Thyroid gland (tissue), 4 donors: ENCODE results near the gene TBX18. TPM values are rescaled to one million over a fixed set of nuclear protein-coding genes. Genes with fewer than 3 reads are reported as not detected.

Source experiments
- DNase-seq, 2 donors: peaks; one replicate each; pipeline ENCODE4 v3.0.0-alpha.2; 2019
- H3K27ac ChIP-seq, 3 donors: fragments of 200-600 bp; sonication (generic); 1 replicate in 2 of 3; 2 replicates in 1 of 3; pipeline ENCODE4 v1.5.1; 2016 to 2019; ENCODE audit warnings: mild to moderate bottlenecking in 1 of 3, moderate library complexity in 1 of 3
- H3K27me3 ChIP-seq: fragments of 200-600 bp; sonication (generic); one replicate; pipeline ENCODE4 v1.5.1; 2019
- H3K36me3 ChIP-seq, 2 donors: fragments of 200-600 bp; sonication (generic); one replicate each; pipeline ENCODE4 v1.5.1; 2016 to 2019
- H3K4me1 ChIP-seq, 2 donors: fragments of 200-600 bp; sonication (generic); one replicate each; pipeline ENCODE4 v1.5.1; 2017 to 2019
- H3K4me3 ChIP-seq, 3 donors: fragments of 200-600 bp; sonication (generic); replicated peaks in 1 of 3; 1 replicate in 2 of 3; 2 replicates in 1 of 3; pipeline ENCODE4 v1.5.1; 2016; ENCODE audit warnings: mild to moderate bottlenecking in 1 of 3
- H3K9me3 ChIP-seq: fragments of 200-600 bp; sonication (generic); one replicate; pipeline ENCODE4 v1.5.1; 2017
- POLR2A ChIP-seq, 2 donors: fragments of 450-650 bp; IDR thresholded peaks; one replicate each; pipeline ENCODE4 v1.6.1; 2017; ENCODE audit warnings: antibody characterized with exemption in 2 of 2, mild to moderate bottlenecking in 2 of 2, moderate library complexity in 1 of 2
- WGBS, 2 donors: methylation state at CpG; one replicate each; pipeline ENCODE4 v1.1.5; 2017; 5-methylcytosine and 5-hydroxymethylcytosine counted together
- intact Hi-C: fragments of 100-400 bp; cut with DNase I; formaldehyde crosslinking; loops from one replicate; pipeline ENCODE4 v1.15.1; 2023
- total RNA-seq, 4 donors: library from RNA; depleted of rRNA; stranded (reverse); fragments of >200 nt; gene quantifications; one replicate each; pipeline ENCODE4 v1.2.3, GENCODE V29; 2016
- TF ChIP-seq, protein P1 (sequence below), 6 experiments: fragments of 200-600 bp in 3 of 6; fragments of 450-650 bp in 3 of 6; sonication (generic) in 3 of 6; IDR thresholded peaks; one replicate each; pipeline ENCODE4 v1.5.1; 2016 to 2019; ENCODE audit warnings: antibody characterized with exemption in 6 of 6, mild to moderate bottlenecking in 2 of 6, inconsistent platforms in 1 of 6, moderate library complexity in 1 of 6

TBX18 gene
- total RNA-seq, 4 donors from 2014 or later, result 1.3 to 7.5 (median 4.9) TPM

DNA sequence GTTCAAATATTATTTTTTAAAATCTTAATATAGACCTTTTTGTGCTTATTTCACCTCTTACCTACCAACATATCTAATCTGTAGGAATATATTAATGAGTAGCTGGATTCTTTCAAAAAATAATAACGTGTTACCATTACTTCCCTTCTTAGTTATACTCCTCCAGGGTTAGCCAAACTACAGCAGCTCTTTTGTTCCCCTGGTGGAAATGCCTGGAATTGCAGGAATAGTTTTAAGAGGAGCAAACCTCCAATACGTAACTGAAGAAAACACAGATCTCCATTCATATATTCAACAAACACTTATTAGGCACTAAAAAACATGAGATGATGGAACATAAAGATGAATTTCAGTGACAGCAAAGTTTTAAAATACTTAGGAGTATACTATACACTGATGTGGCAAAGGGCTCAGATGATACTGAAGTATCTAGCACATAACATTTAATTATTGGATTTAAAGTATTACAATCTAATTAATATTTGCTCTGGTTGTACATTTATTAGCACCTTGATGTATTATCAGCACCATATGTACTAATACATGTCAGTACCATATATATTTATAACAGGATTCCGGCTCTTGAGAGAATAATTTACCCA, 78.3 kb downstream of the TBX18 start:
- intact Hi-C loops, result no loop called here
- whole genome bisulfite sequencing, 2 donors, result 69 to 73% methylated on average over 3 of the region's 3 CpGs
- H3K4me3 ChIP-seq, result no peak overlapping the region

DNA sequence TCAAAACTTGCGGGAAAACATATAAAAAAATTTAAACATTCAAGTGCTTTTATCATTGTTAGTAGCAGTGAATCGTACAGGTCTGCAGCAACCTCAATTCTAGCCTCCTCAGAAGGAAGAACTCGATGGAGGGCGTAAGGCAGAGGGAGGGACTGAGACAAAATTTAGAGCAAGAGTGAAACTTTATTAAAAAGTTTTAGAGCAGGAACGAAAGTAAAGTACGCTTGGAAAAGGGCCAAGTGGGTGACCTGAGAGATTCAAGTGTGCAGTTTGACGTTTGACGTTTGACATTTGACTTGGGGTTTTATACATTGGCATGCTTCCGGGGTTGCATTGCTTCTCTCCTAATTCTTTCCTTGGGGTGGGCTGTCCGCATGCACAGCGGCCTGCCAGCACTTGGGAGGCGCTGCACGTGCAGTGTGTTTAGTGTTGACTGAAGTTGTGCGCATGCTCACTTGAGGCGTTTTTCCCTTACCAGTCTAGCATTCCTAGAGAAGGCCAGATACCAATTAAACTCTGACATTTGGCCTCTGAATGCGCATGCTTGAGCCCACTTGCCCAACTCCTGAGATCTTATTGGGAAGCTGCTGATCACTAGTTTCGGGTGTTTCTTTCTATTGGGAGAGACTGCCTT, 82.6 kb downstream of the TBX18 start:
- Histone ChIP-seq H3K27me3 (no peaks in the 10 kb centered on the region), H3K9me3 (no peaks in the 10 kb centered on the region), H3K36me3 (no peaks in the 10 kb centered on the region), H3K4me3 (no peak overlapping the region), H3K4me1 (no peaks in the 10 kb centered on the region), H3K27ac (no peak overlapping the region)
- intact Hi-C loops, result no loop called here
- WGBS, 2 donors, result 80 to 82% methylated on average over 17 of the region's 17 CpGs
- TF ChIP-seq POLR2A (IDR thresholded peaks at IDR 0.05), result no peak
- TF ChIP-seq, protein P1, sequence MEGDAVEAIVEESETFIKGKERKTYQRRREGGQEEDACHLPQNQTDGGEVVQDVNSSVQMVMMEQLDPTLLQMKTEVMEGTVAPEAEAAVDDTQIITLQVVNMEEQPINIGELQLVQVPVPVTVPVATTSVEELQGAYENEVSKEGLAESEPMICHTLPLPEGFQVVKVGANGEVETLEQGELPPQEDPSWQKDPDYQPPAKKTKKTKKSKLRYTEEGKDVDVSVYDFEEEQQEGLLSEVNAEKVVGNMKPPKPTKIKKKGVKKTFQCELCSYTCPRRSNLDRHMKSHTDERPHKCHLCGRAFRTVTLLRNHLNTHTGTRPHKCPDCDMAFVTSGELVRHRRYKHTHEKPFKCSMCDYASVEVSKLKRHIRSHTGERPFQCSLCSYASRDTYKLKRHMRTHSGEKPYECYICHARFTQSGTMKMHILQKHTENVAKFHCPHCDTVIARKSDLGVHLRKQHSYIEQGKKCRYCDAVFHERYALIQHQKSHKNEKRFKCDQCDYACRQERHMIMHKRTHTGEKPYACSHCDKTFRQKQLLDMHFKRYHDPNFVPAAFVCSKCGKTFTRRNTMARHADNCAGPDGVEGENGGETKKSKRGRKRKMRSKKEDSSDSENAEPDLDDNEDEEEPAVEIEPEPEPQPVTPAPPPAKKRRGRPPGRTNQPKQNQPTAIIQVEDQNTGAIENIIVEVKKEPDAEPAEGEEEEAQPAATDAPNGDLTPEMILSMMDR (IDR thresholded peaks at IDR 0.05), result no peak
- no peak for DNase-seq

More for the DNA sequence above, 78.3 kb downstream of the TBX18 start:
- no peaks in the 10 kb centered on the region for H3K36me3 ChIP-seq
- no peak overlapping the region for H3K27ac ChIP-seq
- no peaks in the 10 kb centered on the region for H3K27me3 ChIP-seq
- no peak for TF ChIP-seq POLR2A (IDR thresholded peaks at IDR 0.05)
- TF ChIP-seq, protein P1 (IDR thresholded peaks at IDR 0.05), result no peak
- H3K4me1 ChIP-seq, result no peaks in the 10 kb centered on the region
- H3K9me3 ChIP-seq, result no peaks in the 10 kb centered on the region
- no peak for DNase-seq

DNA sequence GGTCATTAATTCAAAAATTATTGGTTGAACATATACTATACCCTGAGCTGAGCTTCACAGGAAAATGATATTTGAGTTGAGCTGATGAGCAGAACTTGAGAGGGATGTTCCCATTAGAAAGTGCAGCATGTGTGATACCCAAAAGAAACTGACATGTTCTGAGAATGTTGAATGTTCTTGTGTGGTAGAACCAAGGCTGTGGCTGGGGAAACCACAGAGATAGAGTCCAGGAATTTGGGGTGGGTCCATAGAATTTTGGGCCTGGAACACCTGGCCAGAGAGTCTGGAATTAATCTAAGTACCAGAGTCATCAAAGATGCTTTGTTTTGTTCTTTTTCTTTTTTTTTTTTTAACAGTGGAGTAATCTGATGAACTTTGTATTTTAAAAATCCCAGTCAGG, 88.7 kb downstream of the TBX18 start:
- H3K27me3 ChIP-seq, result no peaks in the 10 kb centered on the region
- H3K4me1 ChIP-seq, result no peaks in the 10 kb centered on the region
- H3K9me3 ChIP-seq, result no peaks in the 10 kb centered on the region
- no peak for DNase-seq
- no peak overlapping the region for H3K27ac ChIP-seq
- no peaks in the 10 kb centered on the region for H3K36me3 ChIP-seq
- intact Hi-C loops, result no loop called here
- TF ChIP-seq POLR2A (IDR thresholded peaks at IDR 0.05), result no peak
- TF ChIP-seq, protein P1 (IDR thresholded peaks at IDR 0.05), result no peak
- no peak overlapping the region for H3K4me3 ChIP-seq

DNA sequence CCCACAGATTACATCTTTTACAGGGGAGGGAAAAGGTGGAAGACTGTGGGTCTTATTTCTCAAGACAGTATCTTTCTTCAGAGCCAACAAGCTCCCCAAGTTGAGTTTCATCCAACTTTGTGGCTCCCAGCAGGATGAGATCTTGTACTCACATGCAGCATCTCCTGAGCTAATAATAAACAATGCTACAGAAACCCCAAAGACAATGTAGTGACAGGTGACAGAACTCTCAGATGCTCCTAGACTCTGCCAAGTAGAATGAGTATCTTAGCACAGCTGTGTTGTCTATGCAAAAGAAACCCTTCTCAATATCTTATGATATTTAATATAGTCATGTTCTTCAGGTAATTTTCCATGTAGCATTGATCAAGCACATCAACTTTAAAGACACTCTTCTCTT, 90.0 kb downstream of the TBX18 start:
- H3K4me1 ChIP-seq, result no peaks in the 10 kb centered on the region
- DNase-seq, result no peak
- no peak overlapping the region for H3K27ac ChIP-seq
- no peak overlapping the region for H3K4me3 ChIP-seq
- intact Hi-C loops, result no loop called here
- no peaks in the 10 kb centered on the region for H3K9me3 ChIP-seq
- TF ChIP-seq POLR2A (IDR thresholded peaks at IDR 0.05), result no peak
- TF ChIP-seq, protein P1 (IDR thresholded peaks at IDR 0.05), result no peak
- H3K36me3 ChIP-seq, result no peaks in the 10 kb centered on the region
- H3K27me3 ChIP-seq, result no peaks in the 10 kb centered on the region

DNA sequence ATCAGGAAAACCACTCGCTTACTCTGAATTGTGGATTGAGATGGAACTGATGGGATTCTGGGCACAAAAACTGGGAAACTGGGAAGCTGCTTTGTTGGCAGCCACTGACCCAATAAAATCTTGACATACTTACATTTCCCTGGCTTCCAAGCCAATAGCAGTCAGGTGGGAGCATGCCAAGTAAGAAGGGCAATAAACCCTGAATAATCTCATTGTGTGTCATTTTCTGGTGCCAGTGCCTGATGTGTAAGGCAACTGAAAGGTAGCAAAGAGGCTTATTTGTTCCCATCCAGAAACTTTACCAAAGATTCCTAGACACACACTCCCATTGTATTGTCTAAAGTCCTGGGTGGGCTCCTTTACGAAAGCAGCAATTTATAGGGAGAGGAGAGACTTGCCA, 93.2 kb downstream of the TBX18 start:
- no peaks in the 10 kb centered on the region for H3K4me1 ChIP-seq
- no peaks in the 10 kb centered on the region for H3K27me3 ChIP-seq
- DNase-seq, result no peak
- WGBS, 2 donors, result 91% methylated on average over 2 of the region's 2 CpGs
- H3K9me3 ChIP-seq, result no peaks in the 10 kb centered on the region
- intact Hi-C loops, result no loop called here
- no peak overlapping the region for H3K27ac ChIP-seq
- TF ChIP-seq, protein P1 (IDR thresholded peaks at IDR 0.05), result no peak
- TF ChIP-seq POLR2A (IDR thresholded peaks at IDR 0.05), result no peak
- H3K4me3 ChIP-seq, result no peak overlapping the region
- no peaks in the 10 kb centered on the region for H3K36me3 ChIP-seq
